NAMALWA (cell line): Measurements from ENCODE around the gene NAMPT.
"Not testable (repeated sequence)": the region's sequence is repeated elsewhere in the genome, so short reads cannot be mapped to it uniquely, and the experiment has no call there.

ENCODE experiments used
- DNase-seq: peaks from one replicate; pipeline ENCODE4 v3.0.0-alpha.2; 2015; ENCODE audit warnings: low spot score

The NAMPT gene

DNA sequence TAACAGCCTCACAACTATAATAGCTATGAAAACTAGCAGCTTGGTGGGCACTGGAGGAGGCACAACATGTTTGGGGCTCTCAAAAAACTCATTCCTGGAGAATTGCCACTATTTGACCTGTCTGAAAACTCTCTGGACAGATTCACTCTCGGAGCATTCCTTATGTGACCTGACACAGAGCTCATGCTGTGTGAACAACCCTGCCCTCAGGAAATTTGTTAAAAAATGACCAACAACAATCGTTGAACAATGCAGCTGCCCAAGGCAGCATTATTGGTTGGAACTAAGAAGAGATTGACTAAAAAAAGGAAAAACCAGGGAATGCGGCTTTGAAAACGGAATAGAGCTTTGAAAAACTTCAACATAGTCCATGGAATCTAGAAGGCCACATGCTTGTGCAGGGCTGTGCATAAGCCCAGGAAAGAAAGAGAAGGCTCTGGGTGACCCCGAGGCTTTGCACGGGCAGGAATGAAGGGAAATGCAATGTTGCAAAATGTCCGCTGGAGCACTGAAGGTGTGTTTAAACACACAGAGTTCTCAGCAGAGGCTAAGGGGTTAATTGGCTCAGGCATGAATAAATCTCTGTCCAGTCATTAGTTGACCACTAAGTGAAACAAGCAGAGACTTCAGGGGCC, 52.8 kb downstream of the NAMPT start:
- no peak for DNase-seq

DNA sequence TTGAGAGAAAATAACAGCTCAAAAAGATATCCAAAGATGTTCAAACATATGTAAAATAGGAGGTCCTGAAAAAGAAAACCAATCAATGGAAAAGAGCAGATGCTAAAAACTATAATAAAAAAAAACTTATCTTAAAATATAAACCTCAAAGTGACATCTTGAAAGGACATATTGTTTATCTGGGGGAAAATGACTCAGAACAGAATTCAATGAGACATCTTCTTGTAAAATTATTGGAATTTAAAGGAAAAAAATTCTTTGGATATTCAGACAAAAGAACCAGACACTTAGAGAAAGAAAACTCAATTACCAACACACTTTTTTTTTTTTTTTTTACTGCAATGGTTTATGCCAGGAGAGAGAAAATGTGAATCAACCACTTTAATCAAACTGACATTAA, 58.9 kb downstream of the NAMPT start:
- no peak for DNase-seq

DNA sequence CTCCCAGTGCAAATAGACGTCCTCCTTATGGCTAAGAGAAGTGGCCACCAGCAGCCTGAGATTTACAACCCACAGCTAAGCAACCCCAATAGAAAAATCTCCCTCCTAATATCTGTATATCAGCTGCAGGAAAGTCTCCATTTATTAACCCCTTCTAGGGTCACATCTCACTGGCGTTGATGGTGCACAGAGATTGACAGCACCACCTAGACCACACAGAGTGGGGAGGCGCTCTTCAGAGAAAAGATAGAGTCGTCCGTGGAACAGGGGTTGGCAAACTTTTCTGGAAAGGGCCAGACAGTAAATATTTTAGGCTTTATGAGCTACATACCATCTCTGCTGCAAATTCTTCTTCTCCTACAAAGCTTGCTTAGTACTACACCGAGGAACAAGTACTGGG, 60.0 kb downstream of the NAMPT start:
- no peak for DNase-seq

DNA sequence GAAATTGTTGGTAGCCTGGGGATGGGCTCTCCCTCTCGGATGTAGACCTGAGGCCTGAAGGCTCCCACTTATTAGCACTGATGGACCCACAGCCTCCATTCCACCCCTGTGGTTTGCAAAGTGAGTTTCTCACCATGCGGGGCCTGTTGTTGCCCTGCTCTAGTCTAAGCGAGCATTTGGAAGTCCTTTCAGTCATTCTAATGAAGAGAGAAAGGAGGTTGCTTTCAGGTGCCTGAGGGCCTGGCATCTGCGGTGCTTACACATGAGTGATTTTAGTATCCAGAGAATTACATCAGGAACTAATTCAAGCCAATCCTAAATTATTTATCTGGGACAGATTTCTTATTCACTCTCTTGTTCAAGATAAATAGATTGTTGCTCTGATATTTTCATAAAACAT, 61.6 kb downstream of the NAMPT start:
- no peak for DNase-seq

DNA sequence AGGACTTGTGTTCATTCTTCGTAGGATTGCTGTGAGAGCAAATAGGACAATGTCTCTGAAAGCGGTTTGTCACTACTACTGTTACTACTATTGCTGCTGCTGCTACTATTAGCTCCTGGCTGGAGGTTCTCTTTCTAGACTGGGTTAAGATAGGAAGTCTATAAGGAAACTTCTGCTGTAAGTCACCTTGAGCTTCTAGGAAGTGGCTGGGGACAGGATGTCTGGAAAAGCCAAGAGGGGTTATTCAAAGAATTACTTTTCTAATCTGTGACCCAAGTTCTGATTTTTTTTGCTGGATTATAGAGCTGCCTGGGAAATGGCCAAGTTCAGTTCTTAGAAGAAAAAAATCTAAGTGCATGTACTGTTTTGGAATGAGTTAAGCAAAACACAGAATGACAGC, 62.2 kb downstream of the NAMPT start:
- no peak for DNase-seq

DNA sequence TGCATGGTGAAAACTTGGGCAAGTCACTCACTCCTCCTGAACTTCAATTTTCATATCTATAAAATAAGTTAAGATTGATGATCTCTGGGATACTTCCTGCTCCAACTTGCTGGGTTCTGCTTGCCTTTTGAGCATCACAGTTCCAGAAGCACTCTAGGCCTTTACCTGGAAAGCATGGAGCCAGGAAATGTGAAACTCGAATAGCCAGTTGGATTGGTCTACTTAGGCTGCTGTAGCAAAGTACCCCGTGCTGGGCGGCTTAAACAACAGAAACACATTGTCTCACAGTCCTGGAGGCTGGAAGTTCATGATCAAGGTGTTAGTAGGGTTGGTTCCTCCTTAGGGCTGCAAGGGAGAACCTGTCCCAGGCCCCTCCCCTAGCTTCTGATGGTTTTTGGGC, 64.5 kb downstream of the NAMPT start:
- DNase-seq = no peak

DNA sequence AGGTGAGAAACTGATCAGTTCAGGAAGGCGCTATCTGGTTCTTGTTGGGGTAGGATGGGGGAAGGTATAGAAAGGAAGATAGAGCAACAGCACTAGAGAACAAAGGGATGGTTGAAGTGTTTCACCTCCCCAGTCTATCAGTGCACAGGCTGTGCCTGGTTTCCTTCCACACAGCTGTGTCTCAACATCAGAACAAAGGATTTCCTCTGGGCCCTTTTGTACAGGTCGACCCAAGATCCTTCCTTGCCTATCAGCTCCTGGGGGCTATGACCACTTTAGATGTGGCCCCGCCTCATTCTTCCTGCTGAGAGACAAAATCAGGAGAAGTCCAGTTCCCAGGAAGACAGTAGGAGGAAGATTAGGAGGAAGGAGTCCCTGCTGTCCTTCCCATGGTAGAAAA, 65.6 kb downstream of the NAMPT start:
- no peak for DNase-seq

DNA sequence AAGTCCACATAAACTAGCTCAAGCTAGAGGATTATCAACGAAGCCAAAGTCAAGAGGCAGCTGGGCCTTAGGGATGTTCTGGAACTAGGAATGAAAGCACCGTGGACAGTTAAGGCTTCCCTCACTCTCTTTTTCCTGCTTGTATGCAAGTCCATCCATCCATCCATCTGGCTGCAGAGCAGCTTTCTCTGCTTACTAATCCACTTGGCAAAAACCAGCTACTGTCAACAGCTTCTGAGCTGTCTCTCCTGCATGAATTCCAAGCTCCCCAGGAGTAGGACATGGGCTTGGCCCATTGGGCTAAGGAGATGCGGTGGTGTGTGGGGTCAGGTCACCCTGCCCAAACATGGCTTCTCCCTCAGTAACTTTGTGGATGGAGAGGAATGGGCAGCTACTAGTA, 66.2 kb downstream of the NAMPT start:
- DNase-seq = no peak

DNA sequence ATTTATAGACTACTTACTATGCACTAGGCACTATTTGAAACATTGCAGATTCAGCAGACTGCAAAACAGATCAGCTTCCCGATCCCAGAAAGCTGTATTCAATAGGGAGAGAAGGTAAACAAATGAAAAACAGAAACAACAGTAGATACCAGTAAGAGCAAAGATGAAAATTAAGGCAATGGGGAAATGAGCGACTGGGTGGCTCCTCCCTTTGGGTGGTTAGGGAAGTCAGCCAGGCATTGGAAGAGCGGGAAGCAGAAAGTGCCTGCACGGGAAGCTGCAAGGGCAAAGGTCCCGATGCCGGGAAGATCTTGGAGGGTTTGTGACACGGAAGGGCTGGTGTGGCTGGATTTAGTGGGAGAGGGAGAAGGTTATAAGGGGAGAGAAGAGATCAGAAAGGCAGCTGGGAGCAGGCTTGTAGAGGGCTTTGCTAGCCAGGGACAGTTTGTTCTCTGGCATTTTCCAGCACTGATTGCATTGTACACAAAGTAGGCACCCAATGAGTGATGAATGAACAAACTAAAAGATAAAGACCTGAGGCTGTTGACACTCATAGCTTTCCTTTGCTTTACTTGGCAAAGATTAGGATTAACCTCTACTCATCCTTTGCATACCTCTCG, 67.8 kb downstream of the NAMPT start:
- no peak for DNase-seq

DNA sequence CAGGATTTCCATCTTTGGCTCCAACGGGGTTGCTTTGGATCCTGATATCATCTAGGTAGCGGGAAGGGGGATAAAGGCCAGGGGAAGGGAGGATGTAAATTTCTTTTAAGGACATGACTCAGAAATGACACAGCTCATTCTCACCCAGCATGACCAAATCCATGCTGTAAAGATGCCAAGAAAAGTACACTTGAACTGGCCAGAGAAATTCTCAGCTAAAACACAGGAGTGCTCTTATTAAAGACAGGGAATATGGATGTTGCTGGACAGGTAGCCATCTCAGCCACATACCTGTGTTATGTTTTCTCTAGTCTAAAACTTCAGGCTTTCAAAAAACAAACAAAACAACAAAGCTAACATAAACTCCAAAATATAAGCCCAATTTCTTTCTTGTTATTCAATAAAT, 68.3 kb downstream of the NAMPT start:
- no peak for DNase-seq

DNA sequence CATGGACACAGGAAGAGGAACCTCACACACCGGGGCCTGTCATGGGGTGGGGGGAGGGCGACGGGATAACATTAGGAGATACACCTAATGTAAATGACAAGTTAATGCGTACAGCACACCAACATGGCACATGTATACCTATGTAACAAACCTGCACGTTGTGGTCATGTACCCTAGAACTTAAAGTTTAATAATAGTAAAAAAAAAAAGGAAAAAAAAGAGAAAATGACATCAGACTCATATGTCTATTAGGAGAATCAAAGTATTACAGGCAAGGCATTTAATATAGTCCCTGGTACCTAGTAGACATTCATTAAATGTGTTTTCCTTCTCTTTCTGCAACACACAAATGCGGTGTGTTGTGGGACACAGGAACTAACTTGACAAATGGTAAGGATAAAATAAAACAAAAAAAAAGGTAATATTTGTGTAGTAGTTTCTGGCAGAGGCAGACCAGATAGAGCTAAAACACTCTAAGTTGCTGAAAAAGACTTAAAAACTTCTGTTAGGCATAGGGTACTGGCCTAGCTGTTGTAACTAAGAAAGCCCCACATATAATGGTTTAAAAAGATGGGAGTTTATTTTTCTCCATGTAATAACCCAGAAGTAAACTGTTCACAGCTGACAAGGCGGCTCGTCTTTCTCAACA, 68.8 kb downstream of the NAMPT start:
- no peak for DNase-seq

DNA sequence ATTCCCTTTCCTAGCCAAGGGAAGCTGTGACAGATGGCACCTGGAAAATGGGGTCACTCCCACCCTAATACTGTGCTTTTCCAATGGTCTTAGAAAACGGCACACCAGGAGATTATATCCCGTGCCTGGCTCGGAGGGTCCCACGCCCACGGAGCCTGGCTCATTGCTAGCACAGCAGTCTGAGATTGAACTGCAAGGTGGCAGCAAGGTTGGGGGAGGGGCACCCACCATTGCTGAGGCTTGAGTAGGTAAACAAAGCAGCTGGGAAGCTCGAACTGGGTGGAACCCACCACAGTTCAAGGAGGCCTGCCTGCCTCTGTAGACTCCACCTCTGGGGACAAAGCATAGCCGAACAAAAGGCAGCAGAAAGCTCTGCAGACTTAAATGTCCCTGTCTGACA, 75.8 kb downstream of the NAMPT start:
- not testable (repeated sequence) for DNase-seq

DNA sequence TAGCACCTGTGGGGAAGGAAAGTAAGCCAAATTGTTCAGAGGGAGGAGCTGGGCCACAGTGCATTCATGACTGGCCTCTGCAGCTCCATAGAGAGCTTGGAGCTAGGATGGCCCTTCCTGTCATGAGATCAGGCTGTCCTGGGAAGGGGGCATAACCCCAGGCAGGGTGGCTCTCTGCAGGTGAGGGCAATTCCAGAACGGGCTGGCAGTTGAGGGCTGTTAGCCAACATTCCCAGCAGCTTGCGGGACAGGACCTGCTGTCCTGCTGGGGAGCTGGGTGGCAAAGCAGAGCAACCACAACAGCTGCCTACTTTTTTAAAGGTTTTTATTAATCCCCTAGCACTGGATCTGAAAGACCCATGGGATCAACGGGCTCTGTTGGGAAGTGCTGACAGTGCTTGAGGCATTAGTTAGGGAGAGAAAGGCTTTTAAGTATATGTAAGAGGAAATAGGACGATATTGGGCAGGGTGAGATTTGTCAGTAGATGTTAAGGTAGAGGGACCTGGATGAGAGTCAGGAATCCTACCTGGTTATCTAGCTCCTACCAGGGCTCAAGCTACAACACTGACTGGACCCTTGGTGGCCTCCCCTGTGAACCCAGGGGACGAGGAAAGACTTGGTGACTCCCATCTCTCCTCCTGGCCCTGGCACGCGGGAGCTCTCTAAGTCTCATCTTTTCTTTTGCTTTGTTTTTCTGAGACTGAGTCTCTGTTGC, 77.8 kb downstream of the NAMPT start:
- DNase-seq = no peak

DNA sequence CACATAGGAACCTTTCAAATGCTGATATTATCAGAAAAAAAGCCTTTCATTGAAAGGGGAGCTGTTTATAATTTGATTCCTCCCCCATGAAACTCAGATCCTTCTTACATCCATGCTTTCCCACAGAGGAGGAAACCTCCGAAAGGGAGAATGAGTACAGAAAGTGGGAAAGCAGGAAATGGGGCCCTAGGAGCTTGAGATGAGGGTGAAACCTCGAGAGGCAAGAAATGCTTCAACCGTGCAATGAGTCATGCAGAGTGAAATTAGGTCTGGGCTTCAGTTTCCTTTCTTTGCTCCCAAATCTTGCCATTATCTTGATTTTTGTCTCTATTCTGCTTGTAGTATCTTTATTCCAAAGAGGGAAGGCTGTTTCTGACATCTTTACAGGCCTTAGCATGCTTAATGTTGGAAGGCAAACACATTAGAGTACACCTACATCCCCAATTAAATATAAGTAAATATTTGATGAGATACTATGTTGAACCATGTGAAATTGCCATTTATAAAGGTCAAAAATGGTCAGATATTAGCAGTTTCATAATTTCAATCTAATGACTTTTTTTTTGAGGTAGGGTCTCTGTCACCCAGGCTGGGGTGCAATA, 79.1 kb downstream of the NAMPT start:
- no peak for DNase-seq

DNA sequence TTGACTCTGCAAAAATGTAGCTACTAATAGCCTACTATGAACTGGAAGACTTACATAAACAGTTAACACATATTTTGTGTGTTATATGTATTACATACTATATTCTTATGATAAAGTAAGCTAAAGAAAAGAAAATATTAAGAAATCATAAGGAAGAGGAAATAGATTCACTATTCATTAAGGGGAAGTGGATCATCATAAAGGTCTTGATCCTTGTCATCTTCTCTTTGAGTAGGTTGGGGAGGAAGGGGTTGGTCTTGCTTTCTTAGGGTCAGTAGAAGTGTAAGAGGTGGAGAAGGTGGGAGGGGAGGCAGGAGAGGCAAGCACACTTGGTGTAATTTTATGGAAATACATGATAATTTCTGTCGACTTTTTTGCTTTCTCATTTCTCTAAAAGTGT, 81.3 kb downstream of the NAMPT start:
- DNase-seq = no peak

DNA sequence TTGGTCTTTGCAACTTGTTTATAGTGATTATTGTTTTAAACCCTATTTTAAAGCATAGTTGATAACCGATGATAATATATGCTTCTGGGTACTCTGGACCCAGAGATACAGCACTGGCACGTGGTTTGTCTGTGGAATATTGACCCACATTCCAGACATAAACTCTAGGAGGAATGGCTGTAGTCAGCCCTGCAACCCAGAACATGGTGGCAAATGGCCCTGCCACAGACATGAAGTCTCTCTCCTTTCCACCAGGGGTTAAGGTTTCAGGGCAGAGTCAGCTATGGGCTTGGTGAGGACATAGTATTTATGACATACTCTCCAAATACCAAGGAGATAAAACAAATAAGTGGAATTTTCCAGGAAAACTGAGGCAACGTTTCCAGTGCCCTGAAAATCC, 83.6 kb downstream of the NAMPT start:
- no peak for DNase-seq

DNA sequence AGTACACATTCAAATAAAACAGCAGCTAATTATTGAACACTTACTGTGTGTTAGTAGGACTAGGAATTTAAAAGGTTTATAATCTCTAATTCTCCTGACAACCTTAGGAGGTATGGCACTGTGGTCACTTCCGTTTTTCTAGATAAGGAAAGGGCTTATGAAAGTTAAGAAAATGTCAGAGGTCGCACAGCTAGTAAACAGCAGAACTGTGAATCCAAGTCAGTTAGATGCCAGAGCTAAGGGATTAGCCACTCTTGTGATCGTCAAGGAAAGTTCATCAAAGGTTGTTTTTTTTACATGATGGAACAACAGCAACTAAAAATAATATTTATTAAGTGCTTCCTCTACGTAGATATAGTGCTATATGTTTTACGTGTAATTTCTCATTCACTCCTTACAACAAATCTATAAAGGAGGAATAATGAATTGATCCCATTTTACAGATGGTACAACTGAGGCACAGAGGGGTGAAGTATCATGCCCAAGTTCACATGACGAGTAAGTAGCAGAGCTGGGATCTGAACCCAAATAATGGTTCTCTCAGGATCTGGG, 84.9 kb downstream of the NAMPT start:
- DNase-seq = no peak

DNA sequence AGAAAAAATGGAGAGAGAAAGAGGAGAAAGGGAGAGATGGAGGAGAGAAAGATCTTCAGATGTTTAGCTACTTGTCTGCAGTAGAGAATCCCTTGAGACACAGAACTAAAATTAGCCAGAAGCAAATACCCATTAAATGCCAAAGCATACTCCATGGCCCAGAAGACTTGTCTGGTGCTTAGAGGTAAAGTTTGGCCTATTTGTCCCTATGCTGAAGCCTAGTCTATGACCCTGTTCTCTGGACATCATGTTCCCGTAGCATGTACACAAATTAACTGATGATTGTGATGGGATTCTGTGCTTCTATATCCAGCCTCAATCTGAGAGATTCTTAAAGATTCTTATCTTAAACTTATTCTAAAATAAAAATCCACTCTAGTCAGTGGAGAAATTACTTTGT, 85.8 kb downstream of the NAMPT start:
- no peak for DNase-seq
